RWPE2 (cell line): ENCODE measurements around the gene CYSTM1.
A peak's percentile ranks its signal among the peaks of the same experiment; 100 is the strongest.

Experiments used
- ATAC-seq: fragments of 200-7000 bp; cut with Tn5 transposase; 3 replicates; pipeline ENCODE4 v1.9.1; 2021; ENCODE audit warnings: low read depth
- DNase-seq: peaks from one replicate; pipeline ENCODE4 v3.0.0-alpha.2; 2020; ENCODE audit warnings: low spot score
- H3K27ac ChIP-seq: fragments of 450-650 bp; 2 replicates; pipeline ENCODE4 v1.5.1; 2017; ENCODE audit warnings: mild to moderate bottlenecking; ENCODE audit not compliant: poor library complexity, severe bottlenecking
- H3K27me3 ChIP-seq: fragments of 250-450 bp; sonication (Bioruptor Pico); 2 replicates; pipeline ENCODE4 v1.5.1; 2021; ENCODE audit warnings: mild to moderate bottlenecking, moderate library complexity; ENCODE audit not compliant: insufficient read depth, poor library complexity, severe bottlenecking
- H3K36me3 ChIP-seq: fragments of 250-450 bp; sonication (Bioruptor Pico); 2 replicates; pipeline ENCODE4 v1.5.1; 2020; ENCODE audit warnings: low read depth, mild to moderate bottlenecking, moderate library complexity
- H3K4me1 ChIP-seq: fragments of 250-450 bp; sonication (Bioruptor Pico); 2 replicates; pipeline ENCODE4 v1.5.1; 2021; ENCODE audit warnings: mild to moderate bottlenecking, moderate library complexity; ENCODE audit not compliant: insufficient read depth, poor library complexity, severe bottlenecking
- H3K4me3 ChIP-seq: fragments of 250-450 bp; sonication (Bioruptor Pico); 2 replicates; pipeline ENCODE4 v1.5.1; 2021; ENCODE audit warnings: mild to moderate bottlenecking, moderate library complexity; ENCODE audit not compliant: severe bottlenecking
- H3K9me3 ChIP-seq: fragments of 250-450 bp; sonication (Bioruptor Pico); 2 replicates; pipeline ENCODE4 v1.5.1; 2021; ENCODE audit warnings: mild to moderate bottlenecking, moderate library complexity; ENCODE audit not compliant: severe bottlenecking
- CTCF ChIP-seq: fragments of 450-650 bp; IDR thresholded peaks from one replicate; pipeline ENCODE4 v1.5.1; 2017; ENCODE audit warnings: mild to moderate bottlenecking, moderate library complexity; ENCODE audit not compliant: poor library complexity, severe bottlenecking

Gene CYSTM1

GRCh38 chr5:140259500-140259899 lies 84.5 kb downstream of the CYSTM1 start:
- ATAC-seq, result peak; percentile 94
- no peak for DNase-seq
- no peak for TF ChIP-seq CTCF
- Histone ChIP-seq H3K9me3 (no peaks in the 10 kb centered on the region), H3K36me3 (peaks cover 25% of the 10 kb centered on the region), H3K27ac (peak overlapping the region; percentile 53), H3K4me1 (peaks cover 51% of the 10 kb centered on the region), H3K4me3 (no peak overlapping the region), H3K27me3 (no peaks in the 10 kb centered on the region)

- Histone ChIP-seq H3K36me3 (peaks cover 25% of the 10 kb centered on the region), H3K4me3 (no peak overlapping the region), H3K9me3 (no peaks in the 10 kb centered on the region), H3K27me3 (no peaks in the 10 kb centered on the region), H3K4me1 (peaks cover 48% of the 10 kb centered on the region), H3K27ac (peak overlapping the region; percentile 53)
- ATAC-seq (no peak), DNase-seq (no peak)
- TF ChIP-seq CTCF, result no peak
Measured at GRCh38 chr5:140260089-140260656, 85.2 kb downstream of the CYSTM1 start.

GRCh38 chr5:140261403-140262171 lies 86.6 kb downstream of the CYSTM1 start:
- H3K4me1 ChIP-seq, result peaks cover 48% of the 10 kb centered on the region
- peaks cover 25% of the 10 kb centered on the region for H3K36me3 ChIP-seq
- H3K4me3 ChIP-seq, result no peak overlapping the region
- ATAC-seq (peak; percentile 90), DNase-seq (peak; percentile 86)
- peak overlapping the region; percentile 53 for H3K27ac ChIP-seq
- no peaks in the 10 kb centered on the region for H3K9me3 ChIP-seq
- no peaks in the 10 kb centered on the region for H3K27me3 ChIP-seq
- TF ChIP-seq CTCF, result peak; percentile 35

GRCh38 chr5:140262221-140262620 lies 87.2 kb downstream of the CYSTM1 start:
- peaks cover 25% of the 10 kb centered on the region for H3K36me3 ChIP-seq
- peak overlapping the region; percentile 53 for H3K27ac ChIP-seq
- H3K27me3 ChIP-seq, result no peaks in the 10 kb centered on the region
- no peak overlapping the region for H3K4me3 ChIP-seq
- ATAC-seq (no peak), DNase-seq (no peak)
- no peaks in the 10 kb centered on the region for H3K9me3 ChIP-seq
- TF ChIP-seq CTCF, result no peak
- peaks cover 48% of the 10 kb centered on the region for H3K4me1 ChIP-seq

- Histone ChIP-seq H3K4me1 (peaks cover 45% of the 10 kb centered on the region), H3K27me3 (no peaks in the 10 kb centered on the region), H3K27ac (no peak overlapping the region), H3K4me3 (no peak overlapping the region), H3K9me3 (no peaks in the 10 kb centered on the region), H3K36me3 (peaks cover 21% of the 10 kb centered on the region)
- no peak for TF ChIP-seq CTCF
- ATAC-seq, result no peak
- no peak for DNase-seq
Measured at GRCh38 chr5:140262839-140263238, 87.9 kb downstream of the CYSTM1 start.
